Tibial artery (tissue), 4 donors: ENCODE results near the gene BCAS1.

Source experiments
- DNase-seq, 2 donors: peaks; one replicate each; pipeline ENCODE4 v3.0.0-alpha.2; 2019
- H3K27ac ChIP-seq, 2 donors: fragments of 200-600 bp; sonication (generic) in 1 of 2; 1 replicate in 1 of 2; 2 replicates in 1 of 2; pipeline ENCODE4 v1.5.1; 2018 to 2019; ENCODE audit warnings: mild to moderate bottlenecking in 1 of 2
- H3K27me3 ChIP-seq, 2 donors: fragments of 200-600 bp; sonication (generic) in 1 of 2; one replicate each; pipeline versions ENCODE4 v1.5.1 to v1.6.0; 2016 to 2019
- H3K36me3 ChIP-seq, 3 donors: fragments of 200-600 bp; sonication (generic) in 2 of 3; one replicate each; pipeline ENCODE4 v1.5.1; 2016 to 2019; ENCODE audit warnings: mild to moderate bottlenecking in 2 of 3
- H3K4me1 ChIP-seq, 4 donors: fragments of 200-600 bp; sonication (generic) in 2 of 4; 1 replicate in 3 of 4; 2 replicates in 1 of 4; pipeline ENCODE4 v1.5.1; 2016 to 2019
- H3K4me3 ChIP-seq, 2 donors: fragments of 200-600 bp; sonication (generic) in 1 of 2; 1 replicate in 1 of 2; 2 replicates in 1 of 2; pipeline ENCODE4 v1.5.1; 2018 to 2019; ENCODE audit warnings: mild to moderate bottlenecking in 2 of 2
- H3K9me3 ChIP-seq, 3 donors: fragments of 200-600 bp; sonication (generic) in 1 of 3; one replicate each; pipeline ENCODE4 v1.5.1; 2016 to 2019
- CTCF ChIP-seq, 2 experiments: fragments of 200-600 bp in 1 of 2; fragments of 450-650 bp in 1 of 2; IDR thresholded peaks; one replicate each; pipeline ENCODE4 v1.5.1; 2017 to 2019; ENCODE audit warnings: antibody characterized with exemption in 2 of 2, mild to moderate bottlenecking in 1 of 2, moderate library complexity in 1 of 2
- intact Hi-C: fragments of 100-400 bp; cut with DNase I; formaldehyde crosslinking; loops from one replicate; pipeline ENCODE4 v1.15.0; 2023; ENCODE audit warnings: low total_unique reads

The BCAS1 gene

GRCh38 chr20:54076259-54076658, 5.9 kb upstream of the BCAS1 start:
- Histone ChIP-seq H3K4me1 (no peaks in the 10 kb centered on the region), H3K9me3 (no peaks in the 10 kb centered on the region), H3K4me3 (no peak overlapping the region), H3K27me3 (peaks cover 0 to 6% of the 10 kb centered on the region in 2 donors), H3K27ac (no peak overlapping the region), H3K36me3 (no peaks in the 10 kb centered on the region)
- TF ChIP-seq CTCF (IDR thresholded peaks at IDR 0.05) = no peak
- DNase-seq = no peak
- intact Hi-C loops = no loop called here

- Histone ChIP-seq H3K9me3 (no peaks in the 10 kb centered on the region), H3K27me3 (peaks cover 0 to 6% of the 10 kb centered on the region in 2 donors), H3K4me1 (no peaks in the 10 kb centered on the region), H3K27ac (no peak overlapping the region), H3K4me3 (no peak overlapping the region), H3K36me3 (no peaks in the 10 kb centered on the region)
- intact Hi-C loops = no loop called here
- DNase-seq = no peak
- no peak for TF ChIP-seq CTCF (IDR thresholded peaks at IDR 0.05)
Observed at GRCh38 chr20:54075322-54075721, 4.9 kb upstream of the BCAS1 start.

- no peak overlapping the region for H3K4me3 ChIP-seq
- no peak overlapping the region for H3K27ac ChIP-seq
- no peak for DNase-seq
- intact Hi-C loops = no loop called here
- TF ChIP-seq CTCF (IDR thresholded peaks at IDR 0.05) = no peak
- H3K4me1 ChIP-seq = no peaks in the 10 kb centered on the region
- no peaks in the 10 kb centered on the region for H3K36me3 ChIP-seq
- H3K9me3 ChIP-seq = no peaks in the 10 kb centered on the region
- peaks cover 0 to 10% of the 10 kb centered on the region in 2 donors for H3K27me3 ChIP-seq
Observed at GRCh38 chr20:54074511-54074910, 4.1 kb upstream of the BCAS1 start.

- Histone ChIP-seq H3K9me3 (no peaks in the 10 kb centered on the region), H3K4me3 (no peak overlapping the region), H3K27ac (no peak overlapping the region), H3K4me1 (no peaks in the 10 kb centered on the region), H3K27me3 (peaks cover 0 to 11% of the 10 kb centered on the region in 2 donors), H3K36me3 (no peaks in the 10 kb centered on the region)
- DNase-seq = no peak
- TF ChIP-seq CTCF (IDR thresholded peaks at IDR 0.05) = no peak
- intact Hi-C loops = no loop called here
Observed at GRCh38 chr20:54073288-54073687, 2.9 kb upstream of the BCAS1 start.

GRCh38 chr20:54069501-54069971, 858 bp downstream of the BCAS1 start:
- Histone ChIP-seq H3K4me3 (no peak overlapping the region), H3K4me1 (no peaks in the 10 kb centered on the region), H3K27ac (no peak overlapping the region), H3K36me3 (no peaks in the 10 kb centered on the region), H3K27me3 (peaks cover 0 to 16% of the 10 kb centered on the region in 2 donors), H3K9me3 (no peaks in the 10 kb centered on the region)
- no peak for TF ChIP-seq CTCF (IDR thresholded peaks at IDR 0.05)
- no peak for DNase-seq
- intact Hi-C loops = no loop called here

GRCh38 chr20:54068966-54069365, 1.4 kb downstream of the BCAS1 start:
- TF ChIP-seq CTCF (IDR thresholded peaks at IDR 0.05) = no peak
- Histone ChIP-seq H3K4me1 (no peaks in the 10 kb centered on the region), H3K36me3 (no peaks in the 10 kb centered on the region), H3K27ac (no peak overlapping the region), H3K9me3 (no peaks in the 10 kb centered on the region), H3K27me3 (peaks cover 0 to 16% of the 10 kb centered on the region in 2 donors), H3K4me3 (no peak overlapping the region)
- intact Hi-C loops = no loop called here
- no peak for DNase-seq
